Measurements from ENCODE around the gene TXNDC16.

- TF ChIP-seq, protein P1, sequence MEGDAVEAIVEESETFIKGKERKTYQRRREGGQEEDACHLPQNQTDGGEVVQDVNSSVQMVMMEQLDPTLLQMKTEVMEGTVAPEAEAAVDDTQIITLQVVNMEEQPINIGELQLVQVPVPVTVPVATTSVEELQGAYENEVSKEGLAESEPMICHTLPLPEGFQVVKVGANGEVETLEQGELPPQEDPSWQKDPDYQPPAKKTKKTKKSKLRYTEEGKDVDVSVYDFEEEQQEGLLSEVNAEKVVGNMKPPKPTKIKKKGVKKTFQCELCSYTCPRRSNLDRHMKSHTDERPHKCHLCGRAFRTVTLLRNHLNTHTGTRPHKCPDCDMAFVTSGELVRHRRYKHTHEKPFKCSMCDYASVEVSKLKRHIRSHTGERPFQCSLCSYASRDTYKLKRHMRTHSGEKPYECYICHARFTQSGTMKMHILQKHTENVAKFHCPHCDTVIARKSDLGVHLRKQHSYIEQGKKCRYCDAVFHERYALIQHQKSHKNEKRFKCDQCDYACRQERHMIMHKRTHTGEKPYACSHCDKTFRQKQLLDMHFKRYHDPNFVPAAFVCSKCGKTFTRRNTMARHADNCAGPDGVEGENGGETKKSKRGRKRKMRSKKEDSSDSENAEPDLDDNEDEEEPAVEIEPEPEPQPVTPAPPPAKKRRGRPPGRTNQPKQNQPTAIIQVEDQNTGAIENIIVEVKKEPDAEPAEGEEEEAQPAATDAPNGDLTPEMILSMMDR (conservative IDR thresholded peaks at IDR 0.05; ENCODE audit: low read length): no peak
- TF ChIP-seq EZH2phosphoT487 (IDR thresholded peaks at IDR 0.05; ENCODE audit: borderline replicate concordance, low read depth, low read length): no peak
Observed at GRCh38 chr14:52552063-52552988, at the start of gene TXNDC16, which contains the start of gene GPR137C.

Measured in OCI-LY7 (cell line).